ENCODE measurements around the gene LRP1B.

LRP1B gene

GRCh38 chr2:140596447-140596846 is 1534.4 kb downstream of the LRP1B start:
- no peak overlapping the region for H3K4me3 ChIP-seq (ENCODE audit: low read depth in 1 of 2, low read length in 2 of 2)
- H3K9me3 ChIP-seq (ENCODE audit: control insufficient read depth in 1 of 2, low read length in 2 of 2) = no peaks in the 10 kb centered on the region
- H3K27me3 ChIP-seq (ENCODE audit: low read depth, low read length) = no peaks in the 10 kb centered on the region
- no peak overlapping the region for H3K27ac ChIP-seq (ENCODE audit: low read length)
- no peaks in the 10 kb centered on the region for H3K36me3 ChIP-seq (ENCODE audit: control insufficient read depth in 1 of 2, insufficient read depth in 2 of 2, low read length in 2 of 2)
- no peaks in the 10 kb centered on the region for H3K4me1 ChIP-seq (ENCODE audit: control insufficient read depth in 1 of 2, insufficient read depth in 2 of 2, low read length in 2 of 2)

DNA sequence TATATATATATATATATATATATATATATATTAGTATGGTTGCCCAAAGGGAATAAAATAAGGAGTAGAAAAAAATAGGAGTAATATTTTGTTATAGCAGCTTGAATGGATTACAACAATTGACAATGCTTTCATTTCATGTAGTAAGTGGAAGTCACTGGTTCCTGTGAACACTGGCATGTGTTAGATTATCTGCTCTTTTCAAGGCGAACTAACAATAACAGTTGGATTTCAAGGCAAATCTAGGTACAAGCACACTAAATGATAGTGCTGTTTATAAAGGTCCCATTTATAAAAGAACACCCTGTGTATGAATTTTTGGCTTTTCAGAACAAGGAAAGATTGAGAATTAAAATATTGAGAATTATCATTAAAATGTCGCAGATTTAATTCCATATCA is 1535.7 kb downstream of the LRP1B start:
- H3K36me3 ChIP-seq (ENCODE audit: control insufficient read depth in 1 of 2, insufficient read depth in 2 of 2, low read length in 2 of 2) = no peaks in the 10 kb centered on the region
- no peak overlapping the region for H3K4me3 ChIP-seq (ENCODE audit: low read depth in 1 of 2, low read length in 2 of 2)
- no peaks in the 10 kb centered on the region for H3K4me1 ChIP-seq (ENCODE audit: control insufficient read depth in 1 of 2, insufficient read depth in 2 of 2, low read length in 2 of 2)

GRCh38 chr2:140593132-140593531 is 1537.7 kb downstream of the LRP1B start:
- Histone ChIP-seq H3K27me3 (ENCODE audit: low read depth, low read length) (no peaks in the 10 kb centered on the region), H3K27ac (ENCODE audit: low read length) (no peak overlapping the region), H3K4me1 (ENCODE audit: control insufficient read depth in 1 of 2, insufficient read depth in 2 of 2, low read length in 2 of 2) (no peaks in the 10 kb centered on the region), H3K9me3 (ENCODE audit: control insufficient read depth in 1 of 2, low read length in 2 of 2) (no peaks in the 10 kb centered on the region), H3K4me3 (ENCODE audit: low read depth in 1 of 2, low read length in 2 of 2) (no peak overlapping the region), H3K36me3 (ENCODE audit: control insufficient read depth in 1 of 2, insufficient read depth in 2 of 2, low read length in 2 of 2) (no peaks in the 10 kb centered on the region)

More for the DNA sequence above, 1535.7 kb downstream of the LRP1B start:
- H3K27ac ChIP-seq (ENCODE audit: low read length) = no peak overlapping the region
- H3K27me3 ChIP-seq (ENCODE audit: low read depth, low read length) = no peaks in the 10 kb centered on the region
- no peaks in the 10 kb centered on the region for H3K9me3 ChIP-seq (ENCODE audit: control insufficient read depth in 1 of 2, low read length in 2 of 2)

DNA sequence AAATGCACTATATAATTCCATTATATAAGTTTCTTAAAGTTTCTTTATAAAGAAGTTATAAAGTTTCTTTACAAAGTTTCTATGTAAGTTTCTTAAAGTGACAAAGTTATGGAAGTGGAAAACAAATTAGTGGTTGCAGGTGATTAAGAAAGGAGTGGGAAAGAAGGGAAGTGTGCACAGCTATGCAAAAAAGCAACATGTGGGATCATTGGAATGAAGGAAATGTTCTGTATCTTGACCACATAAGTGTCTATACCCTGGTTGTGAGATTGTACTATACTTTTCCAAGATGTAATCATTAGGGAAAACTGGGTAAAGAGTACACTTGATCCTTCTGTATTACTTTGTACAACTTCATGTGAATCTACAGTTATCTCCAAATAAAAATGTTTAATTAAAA is 1541.1 kb downstream of the LRP1B start:
- Histone ChIP-seq H3K27ac (ENCODE audit: low read length) (no peak overlapping the region), H3K9me3 (ENCODE audit: control insufficient read depth in 1 of 2, low read length in 2 of 2) (no peaks in the 10 kb centered on the region), H3K4me1 (ENCODE audit: control insufficient read depth in 1 of 2, insufficient read depth in 2 of 2, low read length in 2 of 2) (no peaks in the 10 kb centered on the region), H3K27me3 (ENCODE audit: low read depth, low read length) (no peaks in the 10 kb centered on the region), H3K36me3 (ENCODE audit: control insufficient read depth in 1 of 2, insufficient read depth in 2 of 2, low read length in 2 of 2) (no peaks in the 10 kb centered on the region), H3K4me3 (ENCODE audit: low read depth in 1 of 2, low read length in 2 of 2) (no peak overlapping the region)

DNA sequence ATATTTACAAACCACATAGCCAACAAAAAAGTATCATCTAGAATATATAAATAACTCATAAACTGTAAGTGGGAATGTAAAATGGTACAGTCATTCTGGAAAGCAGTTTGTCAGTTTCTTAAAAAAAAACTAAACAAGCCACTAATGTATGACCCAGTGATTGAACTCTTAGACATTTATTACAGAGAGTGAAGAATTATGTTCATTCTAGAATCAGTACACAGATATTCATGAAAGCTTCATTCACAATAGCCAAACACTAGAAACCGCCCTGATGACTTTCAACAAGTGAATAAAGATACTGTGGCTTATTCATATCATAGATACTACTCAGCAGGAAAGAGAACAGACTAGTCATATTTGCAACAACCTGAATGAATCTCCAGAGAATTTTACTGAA is 1541.5 kb downstream of the LRP1B start:
- no peaks in the 10 kb centered on the region for H3K4me1 ChIP-seq (ENCODE audit: control insufficient read depth in 1 of 2, insufficient read depth in 2 of 2, low read length in 2 of 2)
- H3K9me3 ChIP-seq (ENCODE audit: control insufficient read depth in 1 of 2, low read length in 2 of 2) = no peaks in the 10 kb centered on the region
- H3K27ac ChIP-seq (ENCODE audit: low read length) = no peak overlapping the region
- H3K36me3 ChIP-seq (ENCODE audit: control insufficient read depth in 1 of 2, insufficient read depth in 2 of 2, low read length in 2 of 2) = no peaks in the 10 kb centered on the region
- H3K4me3 ChIP-seq (ENCODE audit: low read depth in 1 of 2, low read length in 2 of 2) = no peak overlapping the region
- H3K27me3 ChIP-seq (ENCODE audit: low read depth, low read length) = no peaks in the 10 kb centered on the region

GRCh38 chr2:140586379-140586778 is 1544.4 kb downstream of the LRP1B start:
- Histone ChIP-seq H3K4me1 (ENCODE audit: control insufficient read depth in 1 of 2, insufficient read depth in 2 of 2, low read length in 2 of 2) (no peaks in the 10 kb centered on the region), H3K9me3 (ENCODE audit: control insufficient read depth in 1 of 2, low read length in 2 of 2) (no peaks in the 10 kb centered on the region), H3K4me3 (ENCODE audit: low read depth in 1 of 2, low read length in 2 of 2) (no peak overlapping the region), H3K27ac (ENCODE audit: low read length) (no peak overlapping the region), H3K36me3 (ENCODE audit: control insufficient read depth in 1 of 2, insufficient read depth in 2 of 2, low read length in 2 of 2) (no peaks in the 10 kb centered on the region), H3K27me3 (ENCODE audit: low read depth, low read length) (no peaks in the 10 kb centered on the region)

DNA sequence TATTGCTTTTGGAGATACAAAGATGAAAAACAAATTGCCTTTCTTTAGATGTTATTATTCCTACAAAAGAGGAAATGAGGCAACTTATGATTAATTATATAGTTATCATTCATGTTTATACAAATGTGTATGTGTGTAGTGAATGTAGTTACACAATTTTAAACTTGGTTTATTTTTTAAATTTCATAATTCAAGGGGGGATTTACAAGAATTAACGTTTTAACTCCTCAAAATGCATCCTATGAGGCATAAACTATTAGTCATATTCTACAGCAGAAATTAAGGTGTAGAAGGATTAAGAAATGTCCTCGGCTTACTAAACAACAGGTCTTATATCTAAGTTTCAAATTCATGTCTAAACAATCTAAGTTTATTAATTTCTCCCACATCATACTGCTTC is 1545.8 kb downstream of the LRP1B start:
- Histone ChIP-seq H3K36me3 (ENCODE audit: control insufficient read depth in 1 of 2, insufficient read depth in 2 of 2, low read length in 2 of 2) (no peaks in the 10 kb centered on the region), H3K4me1 (ENCODE audit: control insufficient read depth in 1 of 2, insufficient read depth in 2 of 2, low read length in 2 of 2) (no peaks in the 10 kb centered on the region), H3K27ac (ENCODE audit: low read length) (no peak overlapping the region), H3K9me3 (ENCODE audit: control insufficient read depth in 1 of 2, low read length in 2 of 2) (no peaks in the 10 kb centered on the region), H3K27me3 (ENCODE audit: low read depth, low read length) (no peaks in the 10 kb centered on the region), H3K4me3 (ENCODE audit: low read depth in 1 of 2, low read length in 2 of 2) (no peak overlapping the region)

DNA sequence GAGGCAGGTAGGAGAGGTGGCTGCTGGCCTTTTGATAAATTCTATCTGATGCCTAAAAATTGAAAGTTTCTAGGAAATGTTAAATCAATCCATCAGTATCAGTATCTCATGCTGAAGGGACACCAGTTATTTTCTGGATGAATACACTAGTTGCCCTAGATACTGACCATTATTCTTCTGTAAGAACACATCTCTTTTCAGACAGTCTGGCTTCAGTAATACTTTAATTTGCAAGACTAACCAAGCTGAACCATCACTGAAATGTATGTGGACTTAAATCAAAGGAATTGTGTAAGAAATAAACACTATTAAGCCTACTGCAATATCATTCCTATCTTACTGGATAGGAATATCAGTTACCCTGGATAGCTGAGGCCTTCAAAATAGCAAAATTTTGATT is 1546.3 kb downstream of the LRP1B start:
- no peaks in the 10 kb centered on the region for H3K4me1 ChIP-seq (ENCODE audit: control insufficient read depth in 1 of 2, insufficient read depth in 2 of 2, low read length in 2 of 2)
- H3K9me3 ChIP-seq (ENCODE audit: control insufficient read depth in 1 of 2, low read length in 2 of 2) = no peaks in the 10 kb centered on the region
- H3K27ac ChIP-seq (ENCODE audit: low read length) = no peak overlapping the region
- no peak overlapping the region for H3K4me3 ChIP-seq (ENCODE audit: low read depth in 1 of 2, low read length in 2 of 2)
- no peaks in the 10 kb centered on the region for H3K27me3 ChIP-seq (ENCODE audit: low read depth, low read length)
- H3K36me3 ChIP-seq (ENCODE audit: control insufficient read depth in 1 of 2, insufficient read depth in 2 of 2, low read length in 2 of 2) = no peaks in the 10 kb centered on the region

DNA sequence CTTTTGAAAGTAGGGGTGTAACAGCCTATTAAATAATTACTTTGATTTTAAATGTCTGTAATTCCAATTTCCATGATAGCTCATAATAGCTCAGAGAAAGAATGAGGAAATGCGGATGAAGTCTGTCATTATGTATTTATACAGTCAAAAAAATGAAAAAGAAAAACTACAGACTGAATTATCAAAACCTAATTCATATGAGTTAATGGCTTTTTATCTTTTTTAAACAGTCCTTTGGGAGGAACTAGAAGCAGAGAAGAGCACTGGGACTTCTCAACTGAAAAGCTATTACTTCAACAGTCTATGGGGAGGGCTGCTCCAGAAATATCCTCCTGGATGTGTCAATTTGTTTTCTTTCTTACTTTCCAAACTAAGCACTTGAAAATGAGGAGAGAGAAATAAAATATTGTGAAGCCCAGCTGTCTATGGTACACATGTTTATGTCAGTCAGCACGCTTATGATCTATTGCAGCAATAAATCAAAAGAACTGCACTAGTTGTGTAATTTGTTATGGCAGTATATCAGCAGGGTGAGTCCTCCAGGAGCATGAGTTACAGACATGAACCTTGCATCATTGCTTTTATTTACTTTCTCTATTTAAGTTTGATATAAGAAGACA is 1550.2 kb downstream of the LRP1B start:
- Histone ChIP-seq H3K36me3 (ENCODE audit: control insufficient read depth in 1 of 2, insufficient read depth in 2 of 2, low read length in 2 of 2) (no peaks in the 10 kb centered on the region), H3K9me3 (ENCODE audit: control insufficient read depth in 1 of 2, low read length in 2 of 2) (no peaks in the 10 kb centered on the region), H3K27me3 (ENCODE audit: low read depth, low read length) (no peaks in the 10 kb centered on the region), H3K27ac (ENCODE audit: low read length) (no peak overlapping the region), H3K4me1 (ENCODE audit: control insufficient read depth in 1 of 2, insufficient read depth in 2 of 2, low read length in 2 of 2) (no peaks in the 10 kb centered on the region), H3K4me3 (ENCODE audit: low read depth in 1 of 2, low read length in 2 of 2) (no peak overlapping the region)

- Histone ChIP-seq H3K4me3 (ENCODE audit: low read depth in 1 of 2, low read length in 2 of 2) (no peak overlapping the region), H3K27me3 (ENCODE audit: low read depth, low read length) (no peaks in the 10 kb centered on the region), H3K4me1 (ENCODE audit: control insufficient read depth in 1 of 2, insufficient read depth in 2 of 2, low read length in 2 of 2) (no peaks in the 10 kb centered on the region), H3K9me3 (ENCODE audit: control insufficient read depth in 1 of 2, low read length in 2 of 2) (no peaks in the 10 kb centered on the region), H3K36me3 (ENCODE audit: control insufficient read depth in 1 of 2, insufficient read depth in 2 of 2, low read length in 2 of 2) (no peaks in the 10 kb centered on the region), H3K27ac (ENCODE audit: low read length) (no peak overlapping the region)
Observed at GRCh38 chr2:140577453-140577852, 1553.4 kb downstream of the LRP1B start.

DNA sequence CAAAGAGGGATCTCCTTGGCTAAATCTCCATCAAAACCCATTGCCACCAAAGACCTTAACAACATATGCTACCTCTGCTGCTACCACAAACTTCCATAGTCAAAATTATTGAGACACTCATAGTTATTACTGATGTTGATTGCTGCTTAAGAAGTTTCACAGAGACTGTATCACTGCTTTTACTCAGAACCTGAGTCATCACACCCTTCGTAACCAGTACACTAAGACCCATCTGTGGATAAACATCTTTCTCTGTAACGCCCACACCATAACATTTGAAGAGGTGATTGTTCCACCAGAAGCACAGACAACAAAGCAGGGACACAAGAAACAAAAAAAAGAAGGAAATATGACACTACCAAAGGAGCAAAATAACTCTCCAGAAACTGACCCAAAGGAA is 1563.1 kb downstream of the LRP1B start:
- no peaks in the 10 kb centered on the region for H3K36me3 ChIP-seq (ENCODE audit: control insufficient read depth in 1 of 2, insufficient read depth in 2 of 2, low read length in 2 of 2)
- no peaks in the 10 kb centered on the region for H3K4me1 ChIP-seq (ENCODE audit: control insufficient read depth in 1 of 2, insufficient read depth in 2 of 2, low read length in 2 of 2)

DNA sequence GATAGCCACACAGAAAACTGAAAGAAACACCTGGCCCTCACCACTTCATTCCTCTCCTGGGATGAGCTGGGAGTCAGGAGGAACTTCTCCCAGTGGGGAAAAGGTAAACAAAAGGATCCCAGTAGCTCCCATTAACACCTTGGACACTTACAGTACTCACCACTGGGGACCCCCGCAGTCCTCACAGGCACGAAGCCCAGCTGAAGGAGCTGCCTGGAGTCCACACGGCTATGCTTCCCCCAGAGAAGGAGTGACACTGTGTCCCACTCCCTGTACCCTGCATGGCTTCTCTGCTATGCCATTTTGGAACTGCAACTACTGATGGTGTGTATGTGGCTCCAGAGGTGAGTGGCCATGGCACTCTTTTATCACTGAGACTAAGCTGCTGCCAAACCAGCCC is 1565.1 kb downstream of the LRP1B start:
- Histone ChIP-seq H3K27me3 (ENCODE audit: low read depth, low read length) (no peaks in the 10 kb centered on the region), H3K36me3 (ENCODE audit: control insufficient read depth in 1 of 2, insufficient read depth in 2 of 2, low read length in 2 of 2) (no peaks in the 10 kb centered on the region), H3K4me3 (ENCODE audit: low read depth in 1 of 2, low read length in 2 of 2) (no peak overlapping the region), H3K9me3 (ENCODE audit: control insufficient read depth in 1 of 2, low read length in 2 of 2) (peaks cover 0 to 6% of the 10 kb centered on the region in 2 donors), H3K4me1 (ENCODE audit: control insufficient read depth in 1 of 2, insufficient read depth in 2 of 2, low read length in 2 of 2) (no peaks in the 10 kb centered on the region), H3K27ac (ENCODE audit: low read length) (no peak overlapping the region)

More for the DNA sequence above, 1563.1 kb downstream of the LRP1B start:
- Histone ChIP-seq H3K27me3 (ENCODE audit: low read depth, low read length) (no peaks in the 10 kb centered on the region), H3K27ac (ENCODE audit: low read length) (no peak overlapping the region), H3K9me3 (ENCODE audit: control insufficient read depth in 1 of 2, low read length in 2 of 2) (peaks cover 0 to 6% of the 10 kb centered on the region in 2 donors), H3K4me3 (ENCODE audit: low read depth in 1 of 2, low read length in 2 of 2) (no peak overlapping the region)

All from muscle layer of duodenum (tissue), 2 donors.